Measurements from ENCODE around the gene PDE4D.

DNA sequence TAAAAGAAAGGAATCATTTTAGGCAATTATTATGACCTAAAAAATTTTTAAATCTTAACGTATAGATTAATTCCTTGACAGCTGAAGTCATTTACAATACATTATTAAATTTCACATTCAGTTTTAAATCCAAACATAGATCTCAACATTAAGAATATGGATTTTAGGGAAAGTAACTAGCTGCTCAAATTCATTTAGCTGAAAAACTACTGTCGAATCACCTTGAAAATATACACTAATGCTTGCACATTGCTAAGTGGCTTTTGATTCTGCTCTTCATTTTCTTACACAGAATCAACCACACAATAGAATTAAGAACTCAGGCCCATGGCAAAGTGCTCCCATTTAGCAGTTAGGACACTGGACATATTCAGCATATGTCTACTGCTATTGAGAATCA is 856.5 kb downstream of the PDE4D start:
- TF ChIP-seq, protein P1, sequence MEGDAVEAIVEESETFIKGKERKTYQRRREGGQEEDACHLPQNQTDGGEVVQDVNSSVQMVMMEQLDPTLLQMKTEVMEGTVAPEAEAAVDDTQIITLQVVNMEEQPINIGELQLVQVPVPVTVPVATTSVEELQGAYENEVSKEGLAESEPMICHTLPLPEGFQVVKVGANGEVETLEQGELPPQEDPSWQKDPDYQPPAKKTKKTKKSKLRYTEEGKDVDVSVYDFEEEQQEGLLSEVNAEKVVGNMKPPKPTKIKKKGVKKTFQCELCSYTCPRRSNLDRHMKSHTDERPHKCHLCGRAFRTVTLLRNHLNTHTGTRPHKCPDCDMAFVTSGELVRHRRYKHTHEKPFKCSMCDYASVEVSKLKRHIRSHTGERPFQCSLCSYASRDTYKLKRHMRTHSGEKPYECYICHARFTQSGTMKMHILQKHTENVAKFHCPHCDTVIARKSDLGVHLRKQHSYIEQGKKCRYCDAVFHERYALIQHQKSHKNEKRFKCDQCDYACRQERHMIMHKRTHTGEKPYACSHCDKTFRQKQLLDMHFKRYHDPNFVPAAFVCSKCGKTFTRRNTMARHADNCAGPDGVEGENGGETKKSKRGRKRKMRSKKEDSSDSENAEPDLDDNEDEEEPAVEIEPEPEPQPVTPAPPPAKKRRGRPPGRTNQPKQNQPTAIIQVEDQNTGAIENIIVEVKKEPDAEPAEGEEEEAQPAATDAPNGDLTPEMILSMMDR (conservative IDR thresholded peaks at IDR 0.05; ENCODE audit: low read length): no peak
- TF ChIP-seq EZH2phosphoT487 (IDR thresholded peaks at IDR 0.05; ENCODE audit: borderline replicate concordance, low read depth, low read length): no peak
